ENCODE results near the gene SFSWAP. TPM values are rescaled to one million over a fixed set of nuclear protein-coding genes. Genes with fewer than 3 reads are reported as not detected.

SFSWAP gene
- total and polyA plus RNA-seq, 2 of the 8 experiments (the other 6 are each of a cell fraction or from before 2014, with no cell fraction given) = 36.5 to 49.5 TPM

DNA sequence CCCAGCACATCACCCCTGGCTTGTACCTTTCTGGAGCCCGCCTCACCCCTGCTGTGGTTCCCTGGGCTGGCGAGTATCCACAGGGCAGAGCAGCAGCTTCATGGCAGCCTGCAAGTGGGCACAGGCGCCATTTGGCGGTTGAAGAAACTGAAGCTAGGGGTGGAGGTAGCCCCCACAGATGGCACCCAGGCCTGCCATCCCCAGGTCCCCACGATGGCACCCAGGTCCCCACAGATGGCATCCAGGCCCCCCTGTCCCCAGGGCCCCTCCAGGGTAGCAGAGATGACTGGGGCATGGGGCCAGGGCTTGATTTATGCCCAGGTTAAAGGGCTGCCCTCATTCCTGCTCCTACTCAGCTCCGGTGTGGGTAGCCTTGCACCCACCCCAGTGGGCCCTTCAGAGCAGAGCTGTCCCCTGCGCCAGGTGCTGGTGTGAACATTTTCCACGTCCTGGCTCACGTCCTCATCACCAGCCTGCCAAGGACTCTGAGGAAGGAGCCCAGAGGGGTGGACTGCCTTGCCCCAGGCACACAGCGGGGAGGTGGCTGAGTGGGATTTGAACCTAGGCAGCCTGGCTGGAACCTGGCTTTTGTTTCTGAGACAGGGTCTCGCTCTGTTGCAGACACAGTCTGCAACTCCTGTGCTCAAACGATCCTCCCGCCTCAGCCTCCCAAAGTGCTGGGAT lies 126.0 kb downstream of the SFSWAP start:
- Histone ChIP-seq H2BK5ac (ENCODE audit: low read depth, low read length) (no peak overlapping the region), H3K18ac (ENCODE audit: extremely low read depth, low read length) (no peak overlapping the region), H3K9me3 (ENCODE audit: insufficient read depth in 2 of 2, low read depth in 1 of 2, low read length in 1 of 2) (no peaks in the 10 kb centered on the region), H3K36me3 (ENCODE audit: control insufficient read depth in 2 of 4, insufficient read depth in 4 of 4, low read length in 3 of 4) (peaks cover 0 to 16% (median 3%) of the 10 kb centered on the region in 4 experiments; a peak in 3 of 8 replicates), H2BK120ac (replicated peaks; ENCODE audit: low read depth, low read length) (no peak overlapping the region), H2BK15ac (ENCODE audit: low read length) (no peak overlapping the region), H3K4ac (replicated peaks; ENCODE audit: insufficient read length, low read depth, low read length) (no peak overlapping the region), H2BK20ac (ENCODE audit: low read length) (no peak overlapping the region), H3K4me1 (replicated peaks in 1 of 4; ENCODE audit: control insufficient read depth in 3 of 4, insufficient read depth in 4 of 4, low read length in 3 of 4) (peaks cover 0 to 7% (median 2%) of the 10 kb centered on the region in 4 experiments; a peak in 3 of 7 replicates), H3K27ac (ENCODE audit: low read depth, low read length) (no peak overlapping the region), H3K23ac (ENCODE audit: insufficient read length) (no peak overlapping the region), H3K79me2 (ENCODE audit: control insufficient read depth in 1 of 2, insufficient read depth in 2 of 2, low read length in 2 of 2) (peaks cover 0 to 16% of the 10 kb centered on the region in 2 experiments; a peak in 2 of 4 replicates), H4K91ac (replicated peaks; ENCODE audit: insufficient read length, low read length) (no peak overlapping the region), H2BK12ac (ENCODE audit: low read depth, low read length) (no peak overlapping the region), H3K4me3 (ENCODE audit: extremely low read depth in 1 of 4, insufficient read depth in 2 of 4, low read depth in 3 of 4, low read length in 4 of 4) (no peak overlapping the region), H3K14ac (ENCODE audit: insufficient read length) (no peak overlapping the region), H4K8ac (ENCODE audit: extremely low read depth, insufficient read depth, low read length) (no peak overlapping the region), H4K5ac (ENCODE audit: insufficient read length, low read depth, low read length) (no peak overlapping the region), H3K9ac (replicated peaks in 1 of 4; ENCODE audit: extremely low read depth in 1 of 4, low read depth in 3 of 4, low read length in 3 of 4) (no peak overlapping the region), H3K23me2 (ENCODE audit: low read depth, low read length) (no peaks in the 10 kb centered on the region), H2AFZ (ENCODE audit: low read length) (no peak overlapping the region), H3K79me1 (ENCODE audit: low read depth, low read length) (peaks cover 4% of the 10 kb centered on the region; the same call in 1 of the 2 replicates), H4K20me1 (replicated peaks in 1 of 2; ENCODE audit: control insufficient read depth in 1 of 2, insufficient read depth in 2 of 2, low read length in 2 of 2) (peaks cover 5 to 20% of the 10 kb centered on the region in 2 experiments), H3K4me2 (ENCODE audit: insufficient read depth in 1 of 2, low read depth in 2 of 2, low read length in 2 of 2) (no peak overlapping the region), H3K56ac (replicated peaks; ENCODE audit: insufficient read length, low read depth, low read length) (no peak overlapping the region), H3K27me3 (replicated peaks in 1 of 4; ENCODE audit: control insufficient read depth in 3 of 4, extremely low read depth in 1 of 4, insufficient read depth in 3 of 4, low read length in 3 of 4) (no peaks in the 10 kb centered on the region), H2AK5ac (ENCODE audit: low read depth, low read length) (no peak overlapping the region)
- ChIA-PET POLR2A (ENCODE audit: partially characterized antibody) (interaction anchor here (1.4 kb wide), 1 partner anchor 93 kb away, joined by 3 read pairs; no protein-coding TSS in a partner anchor), CTCF (ENCODE audit: partially characterized antibody) (interaction anchor here (0.5 to 3.3 kb wide), 5 partner anchors 31 to 263 kb away, joined by 3 to 9 read pairs (median 3); no protein-coding TSS in a partner anchor)
- FAIRE-seq (no peak), DNase-seq (ENCODE audit: low read depth in 1 of 2, low spot score in 2 of 2) (no peak)
- WGBS, 2 experiments (ENCODE audit: extremely low coverage in 1 of 2, insufficient coverage in 1 of 2, insufficient read length in 1 of 2, insufficient replicate concordance in 2 of 2, low coverage in 1 of 2, low lambda C conversion rate in 2 of 2, missing lambda C conversion rate in 1 of 2) = 92% methylated on average over 13 of the region's 13 CpGs; no CpG with 5 or more reads in 1 of the 2 experiments
- TF ChIP-seq TCF12 (IDR thresholded peaks at IDR 0.05; ENCODE audit: low read depth, low read length) (no peak), SP2 (IDR thresholded peaks at IDR 0.05; ENCODE audit: low read length) (no peak), SUZ12 (IDR thresholded peaks at IDR 0.05; ENCODE audit: low read length) (no peak)
